GM06990 (cell line): ENCODE data around the gene COL25A1.
"Not testable (repeated sequence)": the region's sequence is repeated elsewhere in the genome, so short reads cannot be mapped to it uniquely, and the experiment has no call there.

ENCODE experiments used
- DNase-seq: peaks from one replicate; pipeline ENCODE4 v3.0.0-alpha.2; 2011; ENCODE audit not compliant: insufficient read length; ENCODE audit errors: extremely low read depth
- H3K27me3 ChIP-seq: replicated peaks from 2 replicates; pipeline ENCODE4 v1.6.0; 2011; ENCODE audit warnings: low read length; ENCODE audit not compliant: control insufficient read depth, insufficient read depth
- H3K36me3 ChIP-seq: 2 replicates; pipeline ENCODE4 v1.5.1; 2011; ENCODE audit warnings: low read length; ENCODE audit not compliant: control insufficient read depth, insufficient read depth
- H3K4me3 ChIP-seq: replicated peaks from 2 replicates; pipeline ENCODE4 v1.5.1; 2011; ENCODE audit warnings: low read depth, mild to moderate bottlenecking, control low read depth, low read length
- CTCF ChIP-seq: IDR thresholded peaks from 2 replicates; pipeline ENCODE4 v1.5.1; 2011; ENCODE audit warnings: low read length, control low read depth, mild to moderate bottlenecking, inconsistent platforms; ENCODE audit not compliant: insufficient read depth, poor library complexity, severe bottlenecking

COL25A1 gene

GRCh38 chr4:109077505-109077904 lies 225.0 kb downstream of the COL25A1 start:
- no peaks in the 10 kb centered on the region for H3K27me3 ChIP-seq
- H3K4me3 ChIP-seq: no peak overlapping the region
- no peak for TF ChIP-seq CTCF
- no peaks in the 10 kb centered on the region for H3K36me3 ChIP-seq
- no peak for DNase-seq

- H3K4me3 ChIP-seq, DNase-seq, H3K27me3 ChIP-seq, H3K36me3 ChIP-seq: not testable (repeated sequence)
- TF ChIP-seq CTCF: peak; percentile 30
These were observed 225.7 kb downstream of the COL25A1 start for GRCh38 chr4:109076709-109077108.

- no peaks in the 10 kb centered on the region for H3K27me3 ChIP-seq
- DNase-seq: no peak
- H3K4me3 ChIP-seq: no peak overlapping the region
- H3K36me3 ChIP-seq: no peaks in the 10 kb centered on the region
- no peak for TF ChIP-seq CTCF
These were observed 226.8 kb downstream of the COL25A1 start for GRCh38 chr4:109075621-109076020.

- DNase-seq: no peak
- H3K27me3 ChIP-seq: no peaks in the 10 kb centered on the region
- no peak for TF ChIP-seq CTCF
- H3K36me3 ChIP-seq: no peaks in the 10 kb centered on the region
- no peak overlapping the region for H3K4me3 ChIP-seq
These were observed 229.9 kb downstream of the COL25A1 start for GRCh38 chr4:109072595-109072994.

- DNase-seq, H3K36me3 ChIP-seq, H3K27me3 ChIP-seq, H3K4me3 ChIP-seq: not testable (repeated sequence)
These were observed 231.8 kb downstream of the COL25A1 start for GRCh38 chr4:109070677-109071076.

GRCh38 chr4:109067508-109068235 lies 234.8 kb downstream of the COL25A1 start:
- H3K36me3 ChIP-seq: no peaks in the 10 kb centered on the region
- no peak for TF ChIP-seq CTCF
- no peak for DNase-seq
- H3K27me3 ChIP-seq: no peaks in the 10 kb centered on the region; the same call in 1 of the 2 replicates
- H3K4me3 ChIP-seq: no peak overlapping the region
